ENCODE measurements around the gene DGCR6L.
"Not testable (repeated sequence)": the region's sequence is repeated elsewhere in the genome, so short reads cannot be mapped to it uniquely, and the experiment has no call there.

DGCR6L gene

DNA sequence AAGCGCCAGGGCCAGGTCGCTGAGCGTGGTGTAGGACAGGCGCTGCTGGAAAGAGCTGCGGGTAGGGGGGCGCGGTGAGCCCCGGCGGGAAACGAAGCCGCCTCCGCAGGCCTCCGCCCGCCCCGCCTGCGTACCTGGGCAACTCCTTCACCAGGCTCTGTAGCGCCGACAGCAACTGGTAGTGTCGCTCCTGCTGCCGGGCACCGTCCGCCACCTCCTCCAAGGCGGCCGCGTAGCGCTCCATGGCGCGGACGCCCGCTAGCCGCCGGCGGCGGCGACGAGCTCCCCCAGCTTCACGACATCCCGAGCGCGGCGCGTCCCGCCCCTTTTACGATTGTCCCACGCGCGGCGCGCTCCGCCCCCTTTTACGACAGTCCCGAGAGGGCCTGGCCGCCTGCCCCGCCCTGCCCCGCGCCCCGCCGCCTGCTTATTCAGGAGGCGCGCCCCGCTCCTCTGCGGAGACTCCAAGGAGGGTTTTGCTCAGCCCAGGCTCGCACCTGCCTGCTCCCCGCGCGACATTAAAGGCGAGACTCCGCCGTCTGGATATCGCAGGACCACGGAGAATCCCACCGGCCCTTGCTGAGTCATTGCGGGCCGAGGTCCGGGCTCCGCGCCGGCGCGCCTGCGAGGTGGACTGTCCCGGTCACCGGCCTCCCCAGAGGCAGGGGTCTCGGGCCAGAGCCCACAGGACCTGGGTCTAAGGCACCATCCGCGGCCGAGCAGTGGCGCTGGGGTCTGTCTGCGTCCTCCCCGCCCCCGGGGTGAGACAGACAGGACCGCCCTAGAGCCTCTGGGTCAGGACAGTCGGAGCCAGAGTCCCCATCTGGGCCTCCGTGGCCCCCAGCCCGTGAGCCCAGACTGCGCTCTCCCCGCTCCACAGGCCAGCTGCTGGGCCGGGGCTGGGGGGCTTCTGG, at the start of gene DGCR6L:
Gene DGCR6L, minus strand, starts transcription at position 316 of the 914 bp plus-strand sequence. Its CDS starts 72 bp downstream, at position 244.
- DNase-seq (ENCODE audit: low spot score), result peak; percentile 92

DNA sequence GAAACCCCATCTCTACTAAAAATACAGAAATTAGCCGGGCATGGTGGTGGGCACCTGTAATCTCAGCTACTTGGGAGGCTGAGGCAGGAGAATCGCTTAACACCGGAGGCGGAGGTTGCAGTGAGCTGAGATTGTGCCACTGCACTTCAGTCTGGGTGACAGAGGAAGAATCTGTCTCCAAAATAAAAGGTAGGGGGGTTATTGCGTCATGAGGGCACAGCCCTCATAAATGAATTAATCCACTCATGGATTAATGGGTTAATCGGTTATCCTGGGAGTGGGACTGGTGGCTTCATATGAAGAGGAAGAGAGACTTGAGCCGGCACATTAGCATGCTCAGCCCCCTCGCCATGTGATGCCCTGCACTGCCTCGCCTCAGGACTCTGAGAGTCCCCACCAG, 49.0 kb upstream of the DGCR6L start:
- DNase-seq (ENCODE audit: low spot score), result not testable (repeated sequence)

DNA sequence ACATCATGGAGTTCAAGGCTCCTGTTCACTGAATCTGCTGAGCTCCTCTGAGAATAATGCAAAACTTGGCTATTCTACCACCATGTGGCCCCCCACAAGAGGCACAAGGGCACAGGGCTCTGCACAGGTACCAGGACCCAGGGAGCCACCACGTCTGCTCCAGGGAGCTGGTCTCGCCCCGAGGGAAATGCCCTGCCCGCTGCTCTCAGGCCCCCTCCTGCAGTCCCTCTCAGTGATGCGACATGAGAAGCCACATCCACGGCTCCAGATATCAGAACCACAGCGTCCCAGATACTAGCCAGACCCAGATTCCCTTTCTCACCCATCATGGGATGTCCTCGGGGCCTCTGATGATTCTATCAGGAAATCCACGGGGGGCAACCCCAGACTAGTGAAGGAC, 47.0 kb upstream of the DGCR6L start:
- not testable (repeated sequence) for DNase-seq (ENCODE audit: low spot score)

DNA sequence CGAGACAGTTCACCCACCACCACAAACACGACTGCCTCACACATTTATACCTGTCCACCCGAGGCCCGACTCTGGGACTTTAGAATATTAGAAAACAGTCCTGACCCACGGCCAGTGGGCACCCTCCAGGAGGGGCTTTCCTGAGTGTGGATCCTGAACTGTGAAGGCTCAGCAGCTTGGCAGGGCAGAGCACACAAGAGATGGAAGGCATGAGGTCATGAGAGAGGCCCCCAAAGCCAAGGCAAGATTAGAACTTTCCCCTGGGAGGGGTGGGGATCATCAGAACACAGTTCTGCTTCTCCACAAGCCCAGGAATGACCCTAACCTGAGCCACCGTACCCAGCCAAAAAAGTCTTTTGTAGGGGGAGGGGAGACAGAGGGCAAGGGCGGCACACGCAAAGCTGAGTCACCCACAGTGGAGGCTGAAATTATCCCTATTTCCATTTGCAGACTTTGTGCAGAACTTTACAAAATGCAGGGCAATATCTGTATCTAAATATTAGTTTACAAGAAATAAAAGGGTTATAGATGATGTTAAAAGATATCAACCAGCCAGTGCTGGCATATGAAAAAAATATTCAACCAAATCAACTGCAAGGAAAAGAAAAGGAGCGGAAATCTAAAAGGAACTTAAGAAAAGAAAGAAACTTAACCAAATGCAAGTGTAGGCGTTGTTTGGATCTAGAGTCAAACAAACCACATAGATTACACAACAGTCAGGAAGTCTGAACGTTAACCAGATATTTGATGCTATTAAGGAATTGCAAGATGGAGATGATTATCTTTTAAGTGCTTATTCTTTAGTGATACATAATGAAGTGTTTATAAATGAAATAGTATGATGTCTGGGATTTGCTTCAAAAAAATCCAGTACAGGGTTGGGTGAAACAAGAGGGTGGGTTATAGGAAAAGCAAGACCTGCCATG, 44.7 kb upstream of the DGCR6L start:
- not testable (repeated sequence) for DNase-seq (ENCODE audit: low spot score)

DNA sequence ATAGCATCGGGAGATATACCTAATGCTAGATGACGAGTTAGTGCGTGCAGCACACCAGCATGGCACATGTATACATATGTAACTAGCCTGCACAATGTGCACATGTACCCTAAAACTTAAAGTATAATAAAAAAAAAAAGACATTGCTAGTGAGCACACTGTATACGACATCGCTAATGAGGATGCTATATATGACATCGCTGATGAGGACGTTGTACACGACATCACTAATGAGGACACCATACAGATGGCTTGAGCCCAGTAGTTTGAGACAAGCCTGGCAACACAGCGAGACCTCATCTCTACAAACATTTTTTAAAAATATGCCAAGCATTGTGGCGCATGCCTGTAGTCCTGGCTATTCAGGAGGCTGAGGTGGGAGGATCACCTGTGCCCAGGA, 42.5 kb upstream of the DGCR6L start:
- DNase-seq (ENCODE audit: low spot score), result not testable (repeated sequence)

DNA sequence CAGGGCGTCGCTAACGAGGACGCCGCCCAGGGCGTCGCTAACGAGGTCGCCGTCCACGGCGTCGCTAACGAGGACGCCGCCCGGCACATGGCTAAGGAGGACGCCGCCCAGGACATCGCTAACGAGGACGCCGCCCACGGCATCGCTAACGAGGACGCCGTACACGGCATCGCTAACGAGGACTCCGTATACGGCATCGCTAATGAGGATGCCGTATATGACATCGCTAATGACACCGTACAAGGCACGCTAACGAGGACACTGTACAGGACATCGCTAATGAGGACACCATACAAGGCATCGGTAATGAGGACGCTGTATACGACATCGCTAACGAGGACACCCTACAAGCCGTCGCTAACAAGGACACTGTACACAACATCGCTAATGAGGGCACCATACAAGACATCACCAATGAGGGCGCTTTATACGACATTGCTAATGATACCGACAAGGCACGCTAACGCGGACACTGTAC, 41.9 kb upstream of the DGCR6L start:
- DNase-seq (ENCODE audit: low spot score), result not testable (repeated sequence)

DNA sequence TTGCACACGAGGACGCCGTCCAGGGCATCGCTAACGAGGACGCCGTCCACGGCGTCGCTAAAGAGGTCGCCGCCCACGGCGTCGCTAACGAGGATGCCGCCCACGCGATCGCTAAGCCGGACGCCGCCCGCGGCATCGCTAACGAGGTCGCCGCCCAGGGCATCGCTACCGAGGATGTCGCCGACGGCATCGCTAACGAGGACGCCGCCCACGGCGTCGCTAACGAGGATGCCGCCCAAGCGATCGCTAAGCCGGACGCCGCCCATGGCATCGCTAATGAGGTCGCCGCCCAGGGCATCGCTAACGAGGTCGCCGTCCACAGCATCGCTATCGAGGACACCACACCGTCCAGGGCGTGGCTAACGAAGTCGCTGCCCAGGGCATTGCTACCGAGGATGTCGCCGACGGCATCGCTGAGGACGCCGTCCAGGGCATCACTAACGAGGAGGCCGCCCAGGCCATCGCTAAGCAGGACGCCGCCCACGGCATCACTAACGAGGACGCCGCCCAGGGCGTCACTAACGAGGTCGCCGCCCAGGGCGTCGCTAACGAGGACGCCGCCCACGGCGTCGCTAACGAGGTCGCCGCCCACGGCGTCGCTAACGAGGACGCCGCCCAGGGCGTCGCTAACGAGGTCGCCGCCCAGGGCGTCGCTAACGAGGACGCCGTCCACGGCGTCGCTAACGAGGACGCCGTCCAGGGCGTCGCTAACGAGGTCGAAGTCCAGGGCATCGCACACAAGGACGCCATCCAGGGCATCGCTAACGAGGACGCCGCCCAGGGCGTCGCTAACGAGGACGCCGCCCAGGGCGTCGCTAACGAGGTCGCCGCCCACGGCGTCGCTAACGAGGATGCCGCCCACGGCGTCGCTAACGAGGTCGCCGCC, 41.2 kb upstream of the DGCR6L start:
- not testable (repeated sequence) for DNase-seq (ENCODE audit: low spot score)

DNA sequence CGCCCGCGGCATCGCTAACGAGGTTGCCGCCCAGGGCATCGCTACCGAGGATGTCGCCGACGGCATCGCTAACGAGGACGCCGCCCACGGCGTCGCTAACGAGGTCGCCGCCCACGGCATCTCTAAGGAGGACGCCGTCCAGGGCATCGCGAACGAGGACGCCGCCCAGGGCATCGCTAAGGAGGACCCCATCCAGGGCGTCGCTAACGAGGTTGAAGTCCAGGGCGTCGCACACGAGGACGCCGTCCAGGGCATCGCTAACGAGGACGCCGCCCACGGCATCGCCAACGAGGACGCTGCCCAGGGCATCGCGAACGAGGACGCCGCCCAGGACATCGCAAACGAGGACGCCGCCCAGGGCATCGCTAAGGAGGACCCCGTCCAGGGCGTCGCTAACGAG, 40.4 kb upstream of the DGCR6L start:
- not testable (repeated sequence) for DNase-seq (ENCODE audit: low spot score)

DNA sequence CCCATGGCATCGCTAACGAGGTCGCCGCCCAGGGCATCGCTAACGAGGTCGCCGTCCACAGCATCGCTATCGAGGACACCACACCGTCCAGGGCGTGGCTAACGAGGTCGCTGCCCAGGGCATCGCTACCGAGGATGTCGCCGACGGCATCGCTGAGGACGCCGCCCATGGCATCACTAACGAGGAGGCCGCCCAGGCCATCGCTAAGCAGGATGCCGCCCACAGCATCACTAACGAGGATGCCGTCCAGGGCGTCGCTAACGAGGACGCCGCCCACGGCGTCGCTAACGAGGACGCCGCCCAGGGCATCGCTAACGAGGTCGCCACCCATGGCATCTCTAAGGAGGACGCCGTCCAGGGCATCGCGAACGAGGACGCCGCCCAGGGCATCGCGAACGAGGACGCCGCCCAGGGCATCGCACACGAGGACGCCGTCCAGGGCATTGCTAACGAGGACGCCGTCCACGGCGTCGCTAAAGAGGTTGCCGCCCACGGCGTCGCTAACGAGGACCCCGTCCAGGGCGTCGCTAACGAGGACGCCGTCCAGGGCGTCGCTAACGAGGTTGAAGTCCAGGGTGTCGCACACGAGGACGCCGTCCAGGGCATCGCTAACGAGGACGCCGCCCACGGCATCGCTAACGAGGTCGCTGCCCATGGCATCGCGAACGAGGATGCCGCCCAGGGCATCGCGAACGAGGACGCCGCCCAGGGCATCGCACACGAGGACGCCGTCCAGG, 38.8 kb upstream of the DGCR6L start:
- DNase-seq (ENCODE audit: low spot score), result not testable (repeated sequence)

DNA sequence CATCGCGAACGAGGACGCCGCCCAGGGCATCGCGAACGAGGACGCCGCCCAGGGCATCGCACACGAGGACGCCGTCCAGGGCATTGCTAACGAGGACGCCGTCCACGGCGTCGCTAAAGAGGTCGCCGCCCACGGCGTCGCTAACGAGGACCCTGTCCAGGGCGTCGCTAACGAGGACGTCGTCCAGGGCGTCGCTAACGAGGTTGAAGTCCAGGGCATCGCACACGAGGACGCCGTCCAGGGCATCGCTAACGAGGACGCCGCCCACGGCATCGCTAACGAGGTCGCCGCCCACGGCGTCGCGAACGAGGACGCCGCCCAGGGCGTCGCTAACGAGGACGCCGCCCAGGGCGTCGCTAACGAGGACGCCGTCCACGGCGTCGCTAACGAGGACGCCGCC, 38.1 kb upstream of the DGCR6L start:
- DNase-seq (ENCODE audit: low spot score), result not testable (repeated sequence)

DNA sequence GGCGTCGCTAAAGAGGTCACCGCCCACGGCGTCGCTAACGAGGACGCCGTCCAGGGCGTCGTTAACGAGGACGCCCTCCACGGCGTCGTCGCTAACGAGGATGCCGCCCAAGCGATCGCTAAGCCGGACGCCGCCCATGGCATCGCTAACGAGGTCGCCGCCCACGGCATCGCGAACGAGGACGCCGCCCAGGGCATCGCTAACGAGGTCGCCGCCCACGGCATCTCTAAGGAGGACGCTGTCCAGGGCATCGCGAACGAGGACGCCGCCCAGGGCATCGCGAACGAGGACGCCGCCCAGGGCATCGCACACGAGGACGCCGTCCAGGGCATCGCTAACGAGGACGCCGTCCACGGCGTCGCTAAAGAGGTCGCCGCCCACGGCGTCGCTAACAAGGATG, 37.0 kb upstream of the DGCR6L start:
- DNase-seq (ENCODE audit: low spot score), result not testable (repeated sequence)

DNA sequence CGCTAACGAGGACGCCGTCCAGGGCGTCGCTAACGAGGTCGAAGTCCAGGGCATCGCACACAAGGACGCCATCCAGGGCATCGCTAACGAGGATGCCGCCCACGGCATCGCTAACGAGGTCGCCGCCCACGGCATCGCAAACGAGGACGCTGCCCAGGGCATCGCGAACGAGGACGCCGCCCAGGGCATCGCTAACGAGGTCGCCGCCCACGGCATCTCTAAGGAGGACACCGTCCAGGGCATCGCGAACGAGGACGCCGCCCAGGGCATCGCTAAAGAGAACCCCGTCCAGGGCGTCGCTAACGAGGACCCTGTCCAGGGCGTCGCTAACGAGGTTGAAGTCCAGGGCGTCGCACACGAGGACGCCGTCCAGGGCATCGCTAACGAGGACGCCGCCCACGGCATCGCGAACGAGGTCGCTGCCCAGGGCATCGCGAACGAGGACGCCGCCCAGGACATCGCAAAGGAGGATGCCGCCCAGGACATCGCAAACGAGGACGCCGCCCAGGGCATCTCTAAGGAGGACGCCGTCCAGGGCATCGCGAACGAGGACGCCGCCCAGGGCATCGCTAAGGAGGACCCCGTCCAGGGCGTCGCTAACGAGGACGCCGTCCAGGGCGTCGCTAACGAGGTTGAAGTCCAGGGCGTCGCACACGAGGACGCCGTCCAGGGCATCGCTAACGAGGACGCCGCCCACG, 36.2 kb upstream of the DGCR6L start:
- DNase-seq (ENCODE audit: low spot score), result not testable (repeated sequence)

DNA sequence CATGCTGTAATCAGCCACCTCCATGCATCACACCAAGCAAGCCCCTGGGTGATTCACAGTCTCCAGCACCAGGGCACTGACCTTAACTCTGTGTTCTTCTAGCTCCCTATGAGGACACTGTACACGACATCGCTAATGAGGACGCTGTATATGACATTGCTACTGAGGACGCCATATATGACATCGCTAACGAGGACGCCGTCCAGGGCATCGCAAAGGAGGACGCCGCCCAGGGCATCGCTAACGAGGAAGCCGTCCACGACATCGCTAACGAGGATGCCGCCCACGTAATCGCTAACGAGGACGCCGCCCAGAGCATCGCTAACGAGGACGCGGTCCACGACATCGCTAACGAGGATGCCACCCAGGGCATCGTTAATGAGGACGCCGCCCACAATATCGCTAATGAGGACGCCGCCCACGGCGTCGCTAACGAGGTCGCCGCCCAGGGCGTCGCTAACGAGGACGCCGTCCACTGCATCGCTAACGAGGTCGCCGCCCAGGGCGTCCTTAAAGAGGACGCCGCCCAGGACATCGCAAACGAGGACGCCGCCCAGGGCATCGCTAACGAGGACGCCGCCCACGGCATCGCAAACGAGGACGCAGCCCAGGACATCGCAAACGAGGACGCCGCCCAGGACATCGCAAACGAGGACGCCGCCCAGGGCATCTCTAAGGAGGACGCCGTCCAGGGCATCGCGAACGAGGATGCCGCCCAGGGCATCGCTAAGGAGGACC, 34.5 kb upstream of the DGCR6L start:
- no peak for DNase-seq (ENCODE audit: low spot score)

DNA sequence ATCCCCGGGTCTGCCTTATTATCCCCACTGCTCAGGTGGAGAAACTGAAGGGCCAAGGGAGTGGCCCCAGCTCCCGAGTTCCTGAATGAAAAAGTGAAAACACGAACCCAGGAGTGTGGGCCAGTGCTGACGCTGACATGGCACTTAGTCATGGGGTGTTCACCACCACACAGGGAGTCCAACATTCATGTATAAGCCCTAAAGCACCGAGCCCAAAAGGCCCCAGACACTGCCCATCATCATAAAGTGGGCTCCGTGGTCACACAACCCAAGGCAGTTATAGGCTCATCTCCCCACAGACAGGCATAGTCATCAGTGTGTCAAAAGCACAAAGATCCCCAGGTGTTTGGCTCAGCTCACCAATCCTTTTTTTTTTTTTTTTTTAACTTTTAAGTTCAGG, 32.7 kb upstream of the DGCR6L start:
- DNase-seq (ENCODE audit: low spot score), result not testable (repeated sequence)

DNA sequence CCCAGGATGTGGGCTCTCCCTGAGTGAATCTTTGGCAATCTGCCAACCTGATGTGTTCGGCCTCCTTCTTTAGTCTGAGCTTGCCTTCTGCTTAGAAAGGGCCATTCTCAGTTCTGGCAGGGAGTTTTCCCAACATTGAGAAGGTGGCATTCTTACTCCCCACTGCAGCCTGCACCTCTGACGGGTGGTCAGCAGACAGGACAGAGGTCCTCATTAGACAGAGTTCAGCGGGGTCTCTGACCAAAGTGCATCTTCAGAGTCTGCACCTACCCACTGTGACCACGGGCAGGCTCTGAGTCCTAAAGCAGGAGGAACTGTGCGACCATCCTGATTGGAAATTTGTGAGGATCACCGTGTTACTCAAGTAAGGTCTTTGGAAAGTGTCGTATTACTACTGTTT, 26.7 kb upstream of the DGCR6L start:
- DNase-seq (ENCODE audit: low spot score), result not testable (repeated sequence)

DNA sequence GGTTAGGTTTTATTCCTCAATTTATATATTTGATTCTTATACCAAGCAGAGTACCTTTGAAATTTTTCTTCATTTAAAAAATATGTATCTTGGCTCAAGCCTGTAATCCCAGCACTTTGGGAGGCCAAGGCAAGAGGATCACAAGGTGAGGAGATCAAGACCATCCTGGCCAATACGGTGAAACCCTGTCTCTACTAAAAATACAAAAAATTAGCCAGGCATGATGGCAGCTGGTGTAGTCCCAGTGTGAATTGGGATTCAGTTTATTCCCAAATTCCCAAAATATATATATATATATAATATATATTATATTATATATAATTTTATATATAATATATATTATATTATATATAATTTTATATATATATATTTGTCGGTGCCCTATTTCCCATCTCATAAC, 18.4 kb upstream of the DGCR6L start:
- not testable (repeated sequence) for DNase-seq (ENCODE audit: low spot score)

DNA sequence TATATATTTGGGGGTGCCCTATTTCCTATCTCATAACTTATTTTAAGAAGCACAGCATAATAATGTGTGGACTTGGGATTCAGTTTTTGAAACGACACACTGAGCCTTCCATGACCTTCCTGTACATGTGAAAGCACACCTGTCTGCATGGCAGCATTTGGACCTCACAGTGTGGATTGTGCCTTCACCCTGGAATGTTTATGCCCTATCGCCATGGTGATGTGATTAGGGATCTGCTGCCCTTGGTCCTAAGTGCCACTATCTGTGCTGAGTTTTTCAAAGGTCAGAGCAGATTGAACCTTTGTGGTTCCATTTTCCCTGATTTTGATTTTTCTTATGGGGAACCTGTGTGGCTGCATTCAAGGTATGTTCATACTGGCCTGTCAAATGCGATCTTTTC, 17.9 kb upstream of the DGCR6L start:
- DNase-seq (ENCODE audit: low spot score), result not testable (repeated sequence)

DNA sequence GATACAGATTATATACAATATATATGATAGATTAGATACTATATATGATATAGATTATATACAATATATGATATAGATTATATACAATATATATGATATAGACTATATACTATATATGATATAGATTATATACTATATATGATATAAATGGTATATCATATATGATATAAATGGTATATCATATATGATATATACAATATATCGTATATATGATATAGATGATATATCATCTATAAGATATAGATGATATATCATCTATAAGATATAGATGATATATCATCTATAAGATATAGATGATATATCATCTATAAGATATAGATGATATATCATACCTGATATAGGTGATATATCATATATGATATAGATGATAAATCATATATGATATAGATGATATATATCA, 16.7 kb upstream of the DGCR6L start:
- not testable (repeated sequence) for DNase-seq (ENCODE audit: low spot score)

DNA sequence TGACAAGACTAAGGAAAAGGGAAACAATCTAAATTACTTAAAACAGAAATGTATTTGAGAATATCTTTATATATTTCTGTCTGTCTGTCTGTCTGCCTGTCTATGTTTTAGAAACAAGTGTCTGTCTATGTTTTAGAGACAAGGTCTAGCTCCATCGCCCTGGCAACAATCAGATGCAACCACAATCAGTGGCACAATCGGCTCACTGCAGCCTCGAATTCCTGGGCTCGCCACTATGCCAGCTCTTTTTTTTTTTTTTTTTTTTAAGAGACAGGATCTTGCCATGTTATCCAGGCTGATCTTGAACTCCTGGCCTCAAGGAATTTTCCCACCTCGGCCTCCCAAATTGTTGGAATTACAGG, 8.7 kb upstream of the DGCR6L start:
- not testable (repeated sequence) for DNase-seq (ENCODE audit: low spot score)
